SH-SY5Y (cell line): ENCODE data around the gene GID8.

Experiments used
- GATA2 ChIP-seq: IDR thresholded peaks from 2 replicates; pipeline ENCODE4 v1.6.1; 2011; ENCODE audit warnings: mild to moderate bottlenecking, low read depth, low read length
- GATA3 ChIP-seq: IDR thresholded peaks from 2 replicates; pipeline ENCODE4 v1.6.1; 2011; ENCODE audit warnings: low read depth, mild to moderate bottlenecking, low read length, moderate library complexity

DNA sequence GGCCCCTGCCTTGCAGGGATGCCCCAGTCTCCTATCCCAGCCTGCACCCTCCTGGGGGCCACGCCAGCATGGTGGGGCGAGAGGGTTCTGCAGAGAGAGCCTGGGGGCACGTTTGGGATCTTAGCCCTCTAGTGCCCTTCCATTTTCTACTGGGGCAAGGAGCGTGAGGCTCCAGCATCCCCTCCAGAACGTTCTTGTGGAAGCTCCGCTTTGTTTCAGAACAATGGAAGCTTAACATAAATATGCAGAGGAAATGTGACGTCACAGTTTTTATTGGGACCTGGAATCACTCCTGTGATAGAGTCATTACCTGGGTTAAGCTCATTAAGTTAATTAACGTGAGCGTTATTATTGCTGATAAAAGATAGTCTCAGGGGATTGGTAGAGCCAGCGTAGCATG is 49.2 kb downstream of the GID8 start:
- no peak for TF ChIP-seq GATA2
- no peak for TF ChIP-seq GATA3
